H1 (cell line): ENCODE results near the gene PRKD3. TPM values are rescaled to one million over a fixed set of nuclear protein-coding genes. Genes with fewer than 3 reads are reported as not detected.

Experiments used
- EZH2 ChIP-seq: fragments of 200-600 bp; sonication (generic); IDR thresholded peaks from 2 replicates; pipeline ENCODE4 v1.7.1; 2012; ENCODE audit warnings: low read depth, mild to moderate bottlenecking, moderate library complexity, low read length, inconsistent platforms; ENCODE audit not compliant: severe bottlenecking
- KDM4A ChIP-seq: IDR thresholded peaks from one replicate; pipeline ENCODE4 v1.7.1; 2012; ENCODE audit warnings: low read depth, mild to moderate bottlenecking, moderate library complexity, low read length, inconsistent platforms; ENCODE audit not compliant: severe bottlenecking
- TBP ChIP-seq: IDR thresholded peaks from 2 replicates; pipeline ENCODE4 v1.6.1; 2011; ENCODE audit warnings: low read depth, low read length, improper control_type of control experiment
- polyA plus RNA-seq, 7 experiments: library from polyadenylated mRNA; depleted of rRNA in 3 of 7; stranded (reverse) in 5 of 7; unstranded in 2 of 7; fragments of >200 nt in 5 of 7; fragments of 200-250 nt in 2 of 7; gene quantifications; 1 replicate in 5 of 7; 2 replicates in 1 of 7; 4 replicates in 1 of 7; pipeline versions ENCODE4 v1.2.1 to v1.2.3, GENCODE V29; 2011 to 2013; ENCODE audit warnings: missing spikeins in 2 of 7, mixed read lengths in 2 of 7
- total RNA-seq: library from RNA; stranded (reverse); fragmentation: NEBNext Ultra II Directional; extraction: Animal tissue kit (Norgen Biotek cat#: 25700); gene quantifications from 2 replicates; pipeline ENCODE4 v1.2.1, GENCODE V29; 2021
- TF ChIP-seq, protein P1 (sequence below): fragments of 300-600 bp; sonication (generic); IDR thresholded peaks from 2 replicates; pipeline ENCODE4 v1.7.1; 2012; ENCODE audit warnings: low read length, moderate library complexity, mild to moderate bottlenecking, inconsistent platforms; ENCODE audit not compliant: insufficient replicate concordance
- TF ChIP-seq, protein P2 (sequence below): IDR thresholded peaks from 2 replicates; pipeline ENCODE4 v1.6.1; 2012; ENCODE audit warnings: low read length, inconsistent platforms

The PRKD3 gene
- total and polyA plus RNA-seq, 2 of the 8 experiments (the other 6 are each of a cell fraction or from before 2014, with no cell fraction given) = 12.0 to 63.3 TPM

DNA sequence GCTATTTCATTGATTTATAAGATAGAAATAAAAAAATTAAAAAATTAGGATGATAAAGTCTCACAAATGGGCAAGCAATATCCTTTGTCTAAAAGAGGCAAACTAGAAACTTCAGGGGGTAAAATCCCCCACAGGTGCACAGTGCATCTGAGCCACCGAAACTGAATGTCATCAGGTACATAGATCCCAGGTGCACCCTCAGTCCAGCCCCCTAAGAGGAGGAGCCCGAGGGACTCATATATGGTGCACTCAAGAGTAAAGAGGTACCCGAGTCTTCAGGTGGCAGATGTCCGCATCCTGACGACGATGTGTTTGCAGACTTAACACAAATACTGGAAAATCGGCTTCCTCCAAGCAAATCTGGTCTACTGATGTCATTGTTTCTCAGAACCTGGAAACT, 31.1 kb upstream of the PRKD3 start (continued):
- TF ChIP-seq, protein P1, sequence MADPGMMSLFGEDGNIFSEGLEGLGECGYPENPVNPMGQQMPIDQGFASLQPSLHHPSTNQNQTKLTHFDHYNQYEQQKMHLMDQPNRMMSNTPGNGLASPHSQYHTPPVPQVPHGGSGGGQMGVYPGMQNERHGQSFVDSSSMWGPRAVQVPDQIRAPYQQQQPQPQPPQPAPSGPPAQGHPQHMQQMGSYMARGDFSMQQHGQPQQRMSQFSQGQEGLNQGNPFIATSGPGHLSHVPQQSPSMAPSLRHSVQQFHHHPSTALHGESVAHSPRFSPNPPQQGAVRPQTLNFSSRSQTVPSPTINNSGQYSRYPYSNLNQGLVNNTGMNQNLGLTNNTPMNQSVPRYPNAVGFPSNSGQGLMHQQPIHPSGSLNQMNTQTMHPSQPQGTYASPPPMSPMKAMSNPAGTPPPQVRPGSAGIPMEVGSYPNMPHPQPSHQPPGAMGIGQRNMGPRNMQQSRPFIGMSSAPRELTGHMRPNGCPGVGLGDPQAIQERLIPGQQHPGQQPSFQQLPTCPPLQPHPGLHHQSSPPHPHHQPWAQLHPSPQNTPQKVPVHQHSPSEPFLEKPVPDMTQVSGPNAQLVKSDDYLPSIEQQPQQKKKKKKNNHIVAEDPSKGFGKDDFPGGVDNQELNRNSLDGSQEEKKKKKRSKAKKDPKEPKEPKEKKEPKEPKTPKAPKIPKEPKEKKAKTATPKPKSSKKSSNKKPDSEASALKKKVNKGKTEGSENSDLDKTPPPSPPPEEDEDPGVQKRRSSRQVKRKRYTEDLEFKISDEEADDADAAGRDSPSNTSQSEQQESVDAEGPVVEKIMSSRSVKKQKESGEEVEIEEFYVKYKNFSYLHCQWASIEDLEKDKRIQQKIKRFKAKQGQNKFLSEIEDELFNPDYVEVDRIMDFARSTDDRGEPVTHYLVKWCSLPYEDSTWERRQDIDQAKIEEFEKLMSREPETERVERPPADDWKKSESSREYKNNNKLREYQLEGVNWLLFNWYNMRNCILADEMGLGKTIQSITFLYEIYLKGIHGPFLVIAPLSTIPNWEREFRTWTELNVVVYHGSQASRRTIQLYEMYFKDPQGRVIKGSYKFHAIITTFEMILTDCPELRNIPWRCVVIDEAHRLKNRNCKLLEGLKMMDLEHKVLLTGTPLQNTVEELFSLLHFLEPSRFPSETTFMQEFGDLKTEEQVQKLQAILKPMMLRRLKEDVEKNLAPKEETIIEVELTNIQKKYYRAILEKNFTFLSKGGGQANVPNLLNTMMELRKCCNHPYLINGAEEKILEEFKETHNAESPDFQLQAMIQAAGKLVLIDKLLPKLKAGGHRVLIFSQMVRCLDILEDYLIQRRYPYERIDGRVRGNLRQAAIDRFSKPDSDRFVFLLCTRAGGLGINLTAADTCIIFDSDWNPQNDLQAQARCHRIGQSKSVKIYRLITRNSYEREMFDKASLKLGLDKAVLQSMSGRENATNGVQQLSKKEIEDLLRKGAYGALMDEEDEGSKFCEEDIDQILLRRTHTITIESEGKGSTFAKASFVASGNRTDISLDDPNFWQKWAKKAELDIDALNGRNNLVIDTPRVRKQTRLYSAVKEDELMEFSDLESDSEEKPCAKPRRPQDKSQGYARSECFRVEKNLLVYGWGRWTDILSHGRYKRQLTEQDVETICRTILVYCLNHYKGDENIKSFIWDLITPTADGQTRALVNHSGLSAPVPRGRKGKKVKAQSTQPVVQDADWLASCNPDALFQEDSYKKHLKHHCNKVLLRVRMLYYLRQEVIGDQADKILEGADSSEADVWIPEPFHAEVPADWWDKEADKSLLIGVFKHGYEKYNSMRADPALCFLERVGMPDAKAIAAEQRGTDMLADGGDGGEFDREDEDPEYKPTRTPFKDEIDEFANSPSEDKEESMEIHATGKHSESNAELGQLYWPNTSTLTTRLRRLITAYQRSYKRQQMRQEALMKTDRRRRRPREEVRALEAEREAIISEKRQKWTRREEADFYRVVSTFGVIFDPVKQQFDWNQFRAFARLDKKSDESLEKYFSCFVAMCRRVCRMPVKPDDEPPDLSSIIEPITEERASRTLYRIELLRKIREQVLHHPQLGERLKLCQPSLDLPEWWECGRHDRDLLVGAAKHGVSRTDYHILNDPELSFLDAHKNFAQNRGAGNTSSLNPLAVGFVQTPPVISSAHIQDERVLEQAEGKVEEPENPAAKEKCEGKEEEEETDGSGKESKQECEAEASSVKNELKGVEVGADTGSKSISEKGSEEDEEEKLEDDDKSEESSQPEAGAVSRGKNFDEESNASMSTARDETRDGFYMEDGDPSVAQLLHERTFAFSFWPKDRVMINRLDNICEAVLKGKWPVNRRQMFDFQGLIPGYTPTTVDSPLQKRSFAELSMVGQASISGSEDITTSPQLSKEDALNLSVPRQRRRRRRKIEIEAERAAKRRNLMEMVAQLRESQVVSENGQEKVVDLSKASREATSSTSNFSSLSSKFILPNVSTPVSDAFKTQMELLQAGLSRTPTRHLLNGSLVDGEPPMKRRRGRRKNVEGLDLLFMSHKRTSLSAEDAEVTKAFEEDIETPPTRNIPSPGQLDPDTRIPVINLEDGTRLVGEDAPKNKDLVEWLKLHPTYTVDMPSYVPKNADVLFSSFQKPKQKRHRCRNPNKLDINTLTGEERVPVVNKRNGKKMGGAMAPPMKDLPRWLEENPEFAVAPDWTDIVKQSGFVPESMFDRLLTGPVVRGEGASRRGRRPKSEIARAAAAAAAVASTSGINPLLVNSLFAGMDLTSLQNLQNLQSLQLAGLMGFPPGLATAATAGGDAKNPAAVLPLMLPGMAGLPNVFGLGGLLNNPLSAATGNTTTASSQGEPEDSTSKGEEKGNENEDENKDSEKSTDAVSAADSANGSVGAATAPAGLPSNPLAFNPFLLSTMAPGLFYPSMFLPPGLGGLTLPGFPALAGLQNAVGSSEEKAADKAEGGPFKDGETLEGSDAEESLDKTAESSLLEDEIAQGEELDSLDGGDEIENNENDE = no peak
- TF ChIP-seq EZH2 (no peak), KDM4A (no peak), TBP (no peak)
- TF ChIP-seq, protein P2, sequence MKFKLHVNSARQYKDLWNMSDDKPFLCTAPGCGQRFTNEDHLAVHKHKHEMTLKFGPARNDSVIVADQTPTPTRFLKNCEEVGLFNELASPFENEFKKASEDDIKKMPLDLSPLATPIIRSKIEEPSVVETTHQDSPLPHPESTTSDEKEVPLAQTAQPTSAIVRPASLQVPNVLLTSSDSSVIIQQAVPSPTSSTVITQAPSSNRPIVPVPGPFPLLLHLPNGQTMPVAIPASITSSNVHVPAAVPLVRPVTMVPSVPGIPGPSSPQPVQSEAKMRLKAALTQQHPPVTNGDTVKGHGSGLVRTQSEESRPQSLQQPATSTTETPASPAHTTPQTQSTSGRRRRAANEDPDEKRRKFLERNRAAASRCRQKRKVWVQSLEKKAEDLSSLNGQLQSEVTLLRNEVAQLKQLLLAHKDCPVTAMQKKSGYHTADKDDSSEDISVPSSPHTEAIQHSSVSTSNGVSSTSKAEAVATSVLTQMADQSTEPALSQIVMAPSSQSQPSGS = no peak
